ENCODE results near the gene ASB1.

- TF ChIP-seq CTCF (IDR thresholded peaks at IDR 0.05), result no peak
- TF ChIP-seq EP300 (IDR thresholded peaks at IDR 0.05), result no peak
Observed at GRCh38 chr2:238421695-238422035, 5.1 kb upstream of the ASB1 start.
